ENCODE data around the gene RNF126.
"Not testable (repeated sequence)": the region's sequence is repeated elsewhere in the genome, so short reads cannot be mapped to it uniquely, and the experiment has no call there.

Gene RNF126

DNA sequence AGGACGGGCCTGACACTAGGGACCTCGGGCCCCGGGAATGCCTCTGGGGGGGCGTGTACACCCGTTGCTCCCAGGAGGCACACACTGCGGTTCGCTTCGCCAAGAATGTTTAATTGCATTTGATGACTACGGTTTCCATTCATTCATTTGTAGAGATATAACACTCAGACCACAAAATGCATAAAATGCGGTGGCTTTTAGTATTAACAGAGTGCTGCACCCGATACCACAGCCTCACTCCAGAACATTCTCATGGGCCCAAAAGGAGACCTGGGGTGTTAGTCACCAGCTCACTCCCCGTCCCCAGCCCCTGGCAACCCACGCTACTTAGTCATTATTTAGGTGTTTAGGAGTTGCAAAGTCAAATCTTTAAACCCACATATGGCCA lies 51.5 kb downstream of the RNF126 start:
- no peak for DNase-seq (ENCODE audit: low spot score)

DNA sequence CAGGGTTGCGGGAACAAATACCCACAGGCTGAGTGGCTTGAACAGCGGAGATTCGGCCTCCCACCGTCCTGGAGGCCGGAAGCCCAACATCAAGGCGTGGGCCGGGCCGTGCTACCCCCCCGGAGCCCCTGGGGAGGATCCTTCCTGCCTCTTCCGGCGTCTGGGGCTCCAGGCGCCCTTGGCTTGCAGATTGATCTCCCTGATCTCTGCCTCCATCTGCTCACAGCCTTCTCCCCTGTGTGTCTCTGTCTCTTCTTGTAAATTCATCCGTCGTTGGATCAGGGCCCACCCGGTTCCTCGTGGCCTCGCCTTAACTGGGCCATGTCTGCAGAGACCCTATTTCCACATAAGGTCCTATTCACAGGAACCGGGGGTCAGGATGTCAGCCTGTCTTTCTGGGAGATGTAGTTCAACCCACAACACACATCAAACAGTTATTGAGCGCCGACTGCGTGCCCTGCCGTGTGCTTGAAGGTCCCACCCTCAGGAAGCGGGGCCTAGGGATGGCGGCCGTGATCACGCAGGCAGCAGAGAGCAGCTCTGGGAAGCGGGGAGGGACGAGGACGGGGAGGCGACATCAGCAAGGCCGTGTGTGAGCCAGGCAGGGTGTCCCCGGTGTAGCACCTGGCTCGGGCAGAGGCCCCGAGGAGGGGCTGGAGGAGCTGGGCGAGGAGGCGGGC lies 52.1 kb downstream of the RNF126 start:
- no peak for DNase-seq (ENCODE audit: low spot score)

DNA sequence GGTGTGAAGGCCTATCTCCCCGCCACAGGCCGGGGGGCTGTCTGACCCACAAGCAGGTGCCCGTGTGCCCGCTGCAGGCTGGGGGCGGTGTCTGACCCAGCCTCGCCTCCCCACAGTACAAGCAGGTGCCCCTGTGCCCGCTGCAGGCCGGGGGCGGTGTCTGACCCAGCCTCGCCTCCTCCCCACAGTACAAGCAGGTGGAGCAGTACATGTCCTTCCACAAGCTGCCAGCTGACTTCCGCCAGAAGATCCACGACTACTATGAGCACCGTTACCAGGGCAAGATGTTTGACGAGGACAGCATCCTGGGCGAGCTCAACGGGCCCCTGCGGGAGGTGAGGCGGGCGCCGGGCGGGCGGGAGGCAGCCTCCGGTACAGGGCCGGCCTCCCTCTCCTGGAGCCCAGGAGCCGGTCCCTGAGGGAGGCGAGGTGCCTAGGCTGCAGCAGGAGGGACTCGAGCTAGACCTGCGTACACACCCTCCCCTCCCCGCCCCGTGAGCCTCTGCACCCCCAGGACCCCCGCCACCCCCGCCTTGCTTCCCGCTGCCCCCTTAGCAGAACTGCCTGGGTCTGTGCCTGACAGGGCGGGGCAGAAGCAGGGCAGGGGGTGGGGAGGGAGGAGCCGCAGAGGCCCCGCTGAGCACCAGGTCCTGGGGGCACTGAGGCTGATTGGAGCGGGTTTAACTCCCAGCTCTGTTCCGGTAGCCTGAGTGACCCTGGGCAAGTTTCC lies 52.8 kb downstream of the RNF126 start:
- DNase-seq (ENCODE audit: low spot score) = no peak

DNA sequence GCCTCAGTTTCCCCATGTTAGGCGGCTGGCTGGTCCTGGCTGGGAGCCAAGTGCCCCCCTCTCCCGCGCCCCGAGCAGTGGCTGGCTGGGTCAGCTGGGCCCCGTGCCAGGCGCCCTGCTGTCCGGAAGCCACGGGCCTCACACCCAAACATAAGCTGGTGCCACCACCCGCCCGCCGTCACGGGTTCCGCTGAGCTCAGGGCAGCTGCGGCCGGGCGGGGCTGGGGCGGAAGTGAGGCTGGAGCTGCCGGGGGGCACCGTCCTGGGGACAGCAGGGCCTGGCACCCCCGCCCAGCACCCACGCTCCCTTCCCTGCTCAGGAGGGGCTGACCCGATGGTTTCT lies 54.0 kb downstream of the RNF126 start:
- peak; percentile 45 for DNase-seq (ENCODE audit: low spot score)

DNA sequence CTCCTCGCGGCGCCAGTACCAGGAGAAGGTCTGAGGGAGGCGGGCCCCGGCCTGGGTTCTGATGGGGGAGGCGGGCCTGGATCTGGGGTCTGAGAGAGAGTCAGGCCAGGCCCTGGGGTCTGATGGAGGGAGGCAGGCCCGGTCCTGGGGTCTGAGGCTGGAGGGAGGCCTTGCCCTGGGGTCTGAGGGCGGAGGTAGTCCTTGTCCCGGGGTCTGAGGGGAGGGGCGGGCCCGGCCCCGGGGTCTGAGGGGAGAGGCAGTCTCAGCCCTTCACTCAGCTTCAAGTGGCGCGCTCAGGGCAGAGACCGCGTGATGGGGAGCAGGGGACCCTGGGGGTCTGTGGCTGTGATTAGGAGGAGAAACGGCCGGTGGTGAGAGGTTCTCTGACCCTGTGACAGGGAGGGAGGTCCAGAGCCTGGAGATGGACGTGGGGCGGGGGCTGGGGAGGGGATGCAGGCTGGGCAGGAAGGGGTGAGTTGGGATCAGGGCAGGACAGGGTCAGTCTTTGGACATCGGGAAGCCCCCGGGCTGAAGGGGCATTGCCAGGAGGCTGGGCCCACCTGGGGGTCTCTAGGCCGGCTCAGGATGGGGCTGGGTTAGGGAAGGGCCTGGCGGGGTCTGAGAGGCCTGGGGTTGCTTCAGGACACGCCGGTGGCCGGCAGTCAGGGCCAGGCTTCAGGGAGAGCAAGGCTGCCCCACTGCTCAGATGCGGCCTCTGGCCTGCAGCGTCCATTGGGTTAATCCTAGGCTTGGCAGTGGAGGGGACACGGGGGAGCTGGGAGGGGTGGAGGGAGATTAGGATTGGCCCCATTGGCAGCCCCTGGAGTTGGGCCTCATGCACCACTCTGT lies 54.6 kb downstream of the RNF126 start:
- DNase-seq (ENCODE audit: low spot score) = no peak

DNA sequence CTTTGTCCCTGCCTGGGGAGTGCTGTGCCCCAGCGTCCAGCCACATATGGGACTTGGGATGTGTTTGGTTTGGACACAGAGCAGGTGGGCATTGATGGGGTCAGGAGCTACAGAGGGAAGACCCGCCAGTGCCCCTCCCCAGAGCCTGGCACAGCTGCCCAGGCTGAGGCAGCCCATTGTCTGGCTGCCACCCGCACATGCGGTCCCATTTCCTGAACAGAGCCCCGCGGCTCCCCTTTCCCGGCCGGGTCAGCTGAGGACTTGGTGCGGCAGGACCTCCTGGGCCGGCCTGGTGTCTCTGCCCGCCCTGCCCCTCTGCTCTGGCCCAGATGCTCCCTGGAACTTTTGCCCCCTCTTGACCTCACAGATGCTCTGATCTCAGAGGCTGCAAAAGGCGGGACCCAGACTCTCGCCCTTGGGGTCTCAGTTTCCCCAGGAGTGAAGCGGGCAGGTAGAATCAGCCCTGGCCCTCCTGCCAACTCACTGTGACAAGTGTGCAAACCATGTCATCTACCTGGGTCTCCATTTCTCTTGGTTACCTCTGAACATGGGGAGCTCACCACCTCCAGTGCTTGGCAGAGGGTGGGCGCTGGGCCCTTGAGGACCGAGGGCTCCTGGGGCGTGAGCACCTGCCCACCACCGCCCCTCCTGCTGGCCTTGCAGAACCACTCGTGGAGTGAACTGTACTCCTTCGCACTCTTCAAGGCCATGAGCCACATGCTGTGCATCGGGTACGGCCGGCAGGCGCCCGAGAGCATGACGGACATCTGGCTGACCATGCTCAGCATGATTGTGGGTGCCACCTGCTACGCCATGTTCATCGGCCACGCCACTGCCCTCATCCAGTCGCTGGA lies 55.5 kb downstream of the RNF126 start:
- no peak for DNase-seq (ENCODE audit: low spot score)

DNA sequence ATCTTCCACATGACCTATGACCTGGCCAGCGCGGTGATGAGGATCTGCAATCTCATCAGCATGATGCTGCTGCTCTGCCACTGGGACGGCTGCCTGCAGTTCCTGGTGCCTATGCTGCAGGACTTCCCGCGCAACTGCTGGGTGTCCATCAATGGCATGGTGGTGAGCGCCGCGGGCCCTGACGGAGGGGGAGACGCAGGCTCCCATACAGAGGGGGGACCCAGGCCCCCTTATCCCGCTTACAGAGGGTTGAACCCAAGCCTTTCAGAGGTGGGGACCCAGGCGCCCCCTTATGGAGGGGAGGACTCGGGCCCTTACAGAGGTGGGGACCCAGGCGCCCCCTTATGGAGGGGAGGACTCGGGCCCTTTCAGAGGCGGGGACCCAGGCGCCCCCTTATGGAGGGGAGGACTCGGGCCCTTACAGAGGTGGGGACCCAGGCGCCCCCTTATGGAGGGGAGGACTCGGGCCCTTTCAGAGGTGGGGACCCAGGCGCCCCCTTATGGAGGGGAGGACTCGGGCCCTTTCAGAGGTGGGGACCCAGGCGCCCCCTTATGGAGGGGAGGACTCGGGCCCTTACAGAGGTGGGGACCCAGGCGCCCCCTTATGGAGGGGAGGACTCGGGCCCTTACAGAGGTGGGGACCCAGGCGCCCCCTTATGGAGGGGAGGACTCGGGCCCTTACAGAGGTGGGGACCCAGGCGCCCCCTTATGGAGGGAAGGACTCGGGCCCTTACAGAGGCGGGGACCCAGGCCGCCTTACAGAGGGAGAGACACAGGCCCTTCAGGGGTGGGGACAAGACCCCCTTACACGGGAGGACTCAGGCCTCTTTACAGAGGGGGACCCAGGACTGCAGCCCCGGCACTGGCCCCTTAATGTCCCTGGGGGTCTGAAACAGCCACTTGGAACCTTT lies 57.7 kb downstream of the RNF126 start:
- not testable (repeated sequence) for DNase-seq (ENCODE audit: low spot score)

DNA sequence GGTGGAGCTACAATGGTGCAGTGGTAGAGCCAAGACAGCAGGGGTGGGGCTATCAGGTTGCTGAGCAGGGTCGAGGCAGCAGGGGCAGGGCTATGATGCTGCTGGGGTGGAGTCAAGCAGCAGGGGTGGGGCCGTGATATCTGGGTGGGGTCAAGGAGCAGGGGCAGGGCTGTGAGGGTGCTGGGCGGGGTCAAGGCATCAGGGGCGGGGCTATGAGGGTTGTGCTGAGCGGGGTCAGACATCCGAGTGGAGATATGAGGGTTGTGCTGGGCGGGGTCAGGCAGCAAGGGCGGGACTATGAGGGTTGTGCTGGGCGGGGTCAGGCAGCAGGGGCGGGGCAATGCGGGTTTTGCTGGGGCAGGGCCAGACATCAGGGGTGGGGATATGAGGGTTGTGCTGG lies 58.7 kb downstream of the RNF126 start:
- DNase-seq (ENCODE audit: low spot score) = no peak

DNA sequence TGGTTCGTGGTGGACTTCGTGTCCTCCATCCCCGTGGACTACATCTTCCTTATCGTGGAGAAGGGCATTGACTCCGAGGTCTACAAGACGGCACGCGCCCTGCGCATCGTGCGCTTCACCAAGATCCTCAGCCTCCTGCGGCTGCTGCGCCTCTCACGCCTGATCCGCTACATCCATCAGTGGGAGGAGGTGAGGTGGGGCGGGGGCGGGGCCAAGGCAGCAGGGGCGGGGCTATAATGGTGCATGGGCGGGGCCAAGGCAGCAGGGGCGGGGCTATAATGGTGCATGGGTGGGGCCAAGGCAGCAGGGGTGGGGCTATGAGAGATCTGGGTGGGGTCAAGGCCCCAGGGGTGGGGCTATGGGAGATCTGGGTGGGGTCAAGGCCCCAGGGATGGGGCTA lies 59.2 kb downstream of the RNF126 start:
- DNase-seq (ENCODE audit: low spot score) = not testable (repeated sequence)

DNA sequence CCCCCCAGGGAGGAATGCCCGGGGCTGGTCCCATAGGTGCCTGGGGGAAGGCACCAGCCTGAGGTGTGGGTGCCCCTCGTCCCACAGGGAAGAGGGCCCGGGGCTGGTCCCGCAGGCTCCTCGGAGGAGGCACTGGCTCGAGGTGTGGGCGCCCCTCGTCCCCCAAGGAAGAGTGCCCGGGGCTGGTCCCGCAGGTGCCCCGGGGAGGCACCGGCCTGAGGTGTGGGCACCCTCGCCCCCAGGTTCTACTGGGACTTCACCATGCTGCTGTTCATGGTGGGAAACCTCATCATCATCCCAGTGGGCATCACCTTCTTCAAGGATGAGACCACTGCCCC lies 59.7 kb downstream of the RNF126 start:
- not testable (repeated sequence) for DNase-seq (ENCODE audit: low spot score)

DNA sequence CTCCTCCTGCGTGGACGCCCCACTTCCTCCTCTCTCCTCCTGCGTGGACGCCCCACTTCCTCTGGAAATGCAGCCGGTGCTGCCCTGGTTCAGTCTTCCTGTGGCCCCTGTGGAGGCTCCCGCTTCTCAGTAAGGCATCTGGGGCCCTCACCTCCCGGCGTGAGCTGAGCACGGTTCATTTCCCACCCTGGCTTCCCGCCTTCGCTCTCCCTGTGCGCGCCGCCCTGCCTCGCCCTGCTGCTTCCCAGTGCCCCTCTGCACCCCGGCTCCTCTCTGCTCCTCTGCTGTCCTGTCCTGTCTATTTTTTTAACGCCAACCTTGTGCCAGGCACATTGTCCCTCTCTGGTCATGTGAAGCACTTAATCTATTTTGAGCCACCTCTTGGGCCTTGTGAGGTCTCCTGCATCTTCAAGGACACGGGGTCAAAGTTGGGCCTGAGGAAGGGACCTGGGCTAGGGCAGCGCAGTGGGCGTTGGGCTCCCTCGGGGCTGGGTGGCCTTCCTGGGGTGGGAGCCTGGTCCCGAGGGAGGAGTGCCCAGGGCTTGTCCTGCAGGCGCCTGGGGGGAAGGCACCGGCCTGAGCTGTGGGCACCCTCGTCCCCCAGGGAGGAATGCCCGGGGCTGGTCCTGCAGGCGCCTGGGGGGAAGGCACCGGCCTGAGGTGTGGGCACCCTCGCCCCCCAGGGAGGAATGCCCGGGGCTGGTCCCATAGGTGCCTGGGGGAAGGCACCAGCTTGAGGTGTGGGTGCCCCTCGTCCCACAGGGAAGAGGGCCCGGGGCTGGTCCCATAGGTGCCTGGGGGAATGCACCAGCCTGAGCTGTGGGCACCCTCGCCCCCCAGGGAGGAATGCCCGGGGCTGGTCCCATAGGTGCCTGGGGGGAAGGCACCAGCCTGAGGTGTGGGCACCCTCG lies 60.4 kb downstream of the RNF126 start:
- no peak for DNase-seq (ENCODE audit: low spot score)

DNA sequence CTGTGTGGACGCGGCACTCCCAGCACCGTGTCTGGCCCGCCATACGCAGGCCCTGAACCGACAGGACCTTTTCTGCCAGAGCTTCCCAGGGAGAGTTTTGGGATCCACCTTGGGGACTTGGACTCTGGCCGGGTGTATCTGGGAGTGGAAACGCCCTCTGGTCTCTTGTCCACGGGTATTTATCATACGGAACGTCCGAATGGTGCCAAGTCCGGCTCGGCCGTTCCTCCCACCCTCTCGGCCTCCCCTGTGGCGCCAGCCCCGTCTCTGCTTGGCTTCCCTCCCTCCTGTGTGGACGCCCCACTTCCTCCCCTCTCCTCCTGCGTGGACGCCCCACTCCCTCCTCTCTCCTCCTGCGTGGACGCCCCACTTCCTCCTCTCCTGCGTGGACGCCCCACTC lies 61.2 kb downstream of the RNF126 start:
- no peak for DNase-seq (ENCODE audit: low spot score)

DNA sequence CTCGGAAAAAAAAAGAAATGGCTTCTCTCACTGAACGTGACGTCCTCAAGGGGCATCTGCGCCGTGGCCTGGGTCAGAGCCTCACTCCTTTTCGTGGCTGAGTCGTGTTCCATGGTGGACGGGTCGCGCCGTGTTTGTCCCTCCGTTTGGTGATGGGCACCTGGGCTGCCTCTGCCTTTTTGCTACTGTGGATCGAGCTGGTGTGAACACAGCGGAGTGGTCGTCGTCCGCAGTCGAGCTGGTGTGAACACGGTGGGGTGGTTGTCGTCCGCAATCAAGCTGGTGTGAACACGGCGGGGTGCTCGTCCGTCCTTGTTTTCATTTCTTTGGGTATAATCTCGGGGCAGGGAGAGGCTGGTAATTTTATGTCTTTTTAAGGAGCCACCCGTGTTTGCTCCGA lies 61.7 kb downstream of the RNF126 start:
- DNase-seq (ENCODE audit: low spot score) = no peak

Data from RKO (cell line).